T47D (cell line): ENCODE results near the gene GPR143.

Experiments used
- DNase-seq, 2 experiments: peaks; one replicate each; pipeline versions ENCODE4 v3.0.0 to v3.0.0-alpha.2; 2011 to 2012; ENCODE audit warnings: low read depth in 1 of 2, low spot score in 1 of 2
- JUND ChIP-seq: IDR thresholded peaks from 2 replicates; pipeline ENCODE4 v1.6.1; 2012; ENCODE audit warnings: low read depth
- in situ Hi-C: cut with HindIII; loops from 2 replicates; pipeline ENCODE4 v1.10.0; 2016; ENCODE audit warnings: low sequenced_read_pairs, low pct_unique_long_range_greater_than_20kb

The GPR143 gene

GRCh38 chrX:9693307-9694001 lies 72.2 kb downstream of the GPR143 start:
- in situ Hi-C loops, result no loop called here
- no peak for DNase-seq

GRCh38 chrX:9690046-9690445 lies 75.6 kb downstream of the GPR143 start:
- TF ChIP-seq JUND, result no peak
- no peak for DNase-seq
- in situ Hi-C loops, result no loop called here

More at GRCh38 chrX:9693307-9694001, 72.2 kb downstream of the GPR143 start:
- no peak for TF ChIP-seq JUND

GRCh38 chrX:9688833-9689232 lies 76.8 kb downstream of the GPR143 start:
- in situ Hi-C loops, result no loop called here
- DNase-seq, result no peak
- no peak for TF ChIP-seq JUND

GRCh38 chrX:9687899-9688298 lies 77.7 kb downstream of the GPR143 start:
- TF ChIP-seq JUND, result no peak
- in situ Hi-C loops, result no loop called here
- DNase-seq, result no peak

- DNase-seq, result no peak
- no peak for TF ChIP-seq JUND
- in situ Hi-C loops, result no loop called here
These were observed 82.3 kb downstream of the GPR143 start for GRCh38 chrX:9683350-9683749.

GRCh38 chrX:9682861-9683260 lies 82.8 kb downstream of the GPR143 start:
- DNase-seq, result no peak
- in situ Hi-C loops, result no loop called here
- no peak for TF ChIP-seq JUND

- in situ Hi-C loops, result no loop called here
- no peak for TF ChIP-seq JUND
- DNase-seq, result peak in 1 of 2 experiments; percentile 3
These were observed 83.2 kb downstream of the GPR143 start for GRCh38 chrX:9682456-9682855.

- no peak for TF ChIP-seq JUND
- in situ Hi-C loops, result no loop called here
- DNase-seq, result no peak
These were observed 84.2 kb downstream of the GPR143 start for GRCh38 chrX:9681422-9681821.

- no peak for TF ChIP-seq JUND
- no peak for DNase-seq
- in situ Hi-C loops, result no loop called here
These were observed 84.6 kb downstream of the GPR143 start for GRCh38 chrX:9681011-9681410.

- no peak for DNase-seq
- in situ Hi-C loops, result no loop called here
- TF ChIP-seq JUND, result no peak
These were observed 87.3 kb downstream of the GPR143 start for GRCh38 chrX:9678215-9678965.

GRCh38 chrX:9677098-9677739 lies 88.4 kb downstream of the GPR143 start:
- in situ Hi-C loops, result no loop called here
- DNase-seq, result no peak
- no peak for TF ChIP-seq JUND

- no peak for TF ChIP-seq JUND
- DNase-seq, result no peak
- in situ Hi-C loops, result no loop called here
These were observed 88.9 kb downstream of the GPR143 start for GRCh38 chrX:9676738-9677097.

GRCh38 chrX:9676306-9676705 lies 89.3 kb downstream of the GPR143 start:
- TF ChIP-seq JUND, result no peak
- DNase-seq, result no peak
- in situ Hi-C loops, result no loop called here
